SK-N-SH treated with all-trans-retinoic acid at 6 μM for 48 hours (cell line): ENCODE results near the gene TP53INP2.

ENCODE experiments used
- ATAC-seq: fragments of 200-7000 bp; cut with Tn5 transposase; 3 replicates; pipeline ENCODE4 v1.9.1; 2020; ENCODE audit warnings: mild to moderate bottlenecking, moderate library complexity
- ARNTL ChIP-seq: fragments of 450-650 bp; formaldehyde crosslinking; IDR thresholded peaks from 2 replicates; pipeline ENCODE4 v1.5.0; 2020; ENCODE audit warnings: low read depth, mild to moderate bottlenecking, moderate library complexity, borderline replicate concordance
- BACH2 ChIP-seq: fragments of 250-450 bp; sonication (Bioruptor Pico); IDR thresholded peaks from 2 replicates; pipeline ENCODE4 v1.9.0; 2021; ENCODE audit warnings: mild to moderate bottlenecking, borderline replicate concordance
- CSDC2 ChIP-seq: fragments of 250-450 bp; sonication (Bioruptor Pico); IDR thresholded peaks from 2 replicates; pipeline ENCODE4 v1.5.0; 2020; ENCODE audit warnings: mild to moderate bottlenecking, moderate library complexity
- ESRRG ChIP-seq: fragments of 250-450 bp; sonication (Bioruptor Pico); IDR thresholded peaks from 2 replicates; pipeline ENCODE4 v1.6.1; 2021; ENCODE audit warnings: mild to moderate bottlenecking
- GLIS3 ChIP-seq: fragments of 250-450 bp; sonication (Bioruptor Pico); IDR thresholded peaks from 2 replicates; pipeline ENCODE4 v1.5.0; 2020; ENCODE audit warnings: mild to moderate bottlenecking, moderate library complexity
- ISL1 ChIP-seq: fragments of 250-450 bp; sonication (Bioruptor Pico); IDR thresholded peaks from 2 replicates; pipeline ENCODE4 v2.1.2; 2022; ENCODE audit warnings: mild to moderate bottlenecking, moderate library complexity
- OSR1 ChIP-seq: fragments of 250-450 bp; sonication (Bioruptor Pico); IDR thresholded peaks from 2 replicates; pipeline ENCODE4 v1.8.0; 2022; ENCODE audit warnings: moderate library complexity, mild to moderate bottlenecking, inconsistent platforms
- PPARA ChIP-seq: fragments of 250-450 bp; sonication (Bioruptor Pico); IDR thresholded peaks from 2 replicates; pipeline ENCODE4 v1.5.0; 2020; ENCODE audit warnings: mild to moderate bottlenecking, borderline replicate concordance
- RARB ChIP-seq: fragments of 250-450 bp; sonication (Bioruptor Pico); IDR thresholded peaks from 2 replicates; pipeline ENCODE4 v1.8.0; 2021; ENCODE audit warnings: mild to moderate bottlenecking, moderate library complexity
- SNAI2 ChIP-seq: fragments of 250-450 bp; sonication (Bioruptor Pico); IDR thresholded peaks from 2 replicates; pipeline ENCODE4 v1.5.0; 2020; ENCODE audit warnings: mild to moderate bottlenecking, moderate library complexity
- TCF4 ChIP-seq: fragments of 250-450 bp; sonication (Bioruptor Pico); IDR thresholded peaks from 2 replicates; pipeline ENCODE4 v1.8.0; 2021; ENCODE audit warnings: mild to moderate bottlenecking, moderate library complexity, borderline replicate concordance
- TOX ChIP-seq: fragments of 250-450 bp; sonication (Bioruptor Pico); IDR thresholded peaks from 2 replicates; pipeline ENCODE4 v1.8.0; 2021; ENCODE audit warnings: mild to moderate bottlenecking, moderate library complexity, borderline replicate concordance
- ZC3H10 ChIP-seq: fragments of 250-450 bp; sonication (Bioruptor Pico); IDR thresholded peaks from 2 replicates; pipeline ENCODE4 v1.5.1; 2021; ENCODE audit warnings: mild to moderate bottlenecking, moderate library complexity
- ZFP3 ChIP-seq: fragments of 250-450 bp; sonication (Bioruptor Pico); IDR thresholded peaks from 2 replicates; pipeline ENCODE4 v1.5.0; 2020; ENCODE audit warnings: mild to moderate bottlenecking, moderate library complexity
- ZFP30 ChIP-seq: fragments of 450-650 bp; formaldehyde crosslinking; IDR thresholded peaks from 2 replicates; pipeline ENCODE4 v1.5.0; 2022; ENCODE audit warnings: mild to moderate bottlenecking, moderate library complexity
- ZNF565 ChIP-seq: fragments of 450-650 bp; formaldehyde crosslinking; conservative IDR thresholded peaks from 2 replicates; pipeline ENCODE4 v1.5.0; 2020; ENCODE audit warnings: low read depth, mild to moderate bottlenecking, moderate library complexity
- ZNF70 ChIP-seq: fragments of 450-650 bp; formaldehyde crosslinking; IDR thresholded peaks from 2 replicates; pipeline ENCODE4 v1.5.0; 2020; ENCODE audit warnings: mild to moderate bottlenecking, moderate library complexity
- ZNF8 ChIP-seq: fragments of 450-650 bp; formaldehyde crosslinking; IDR thresholded peaks from 2 replicates; pipeline ENCODE4 v1.5.0; 2020; ENCODE audit warnings: mild to moderate bottlenecking, moderate library complexity
- TF ChIP-seq, protein P1 (sequence below): fragments of 250-450 bp; sonication (Bioruptor Pico); IDR thresholded peaks from 2 replicates; pipeline ENCODE4 v1.5.1; 2021; ENCODE audit warnings: mild to moderate bottlenecking, moderate library complexity
- TF ChIP-seq, protein P2 (sequence below): fragments of 250-450 bp; sonication (Bioruptor Pico); IDR thresholded peaks from 2 replicates; pipeline ENCODE4 v1.8.0; 2021; ENCODE audit warnings: low read depth, mild to moderate bottlenecking, moderate library complexity, borderline replicate concordance
- TF ChIP-seq, protein P3 (sequence below): fragments of 250-450 bp; sonication (Bioruptor Pico); IDR thresholded peaks from 2 replicates; pipeline ENCODE4 v1.5.1; 2020; ENCODE audit warnings: low read depth, mild to moderate bottlenecking, moderate library complexity
- TF ChIP-seq, protein P4 (sequence below): fragments of 250-450 bp; sonication (Bioruptor Pico); IDR thresholded peaks from 2 replicates; pipeline ENCODE4 v1.8.0; 2020; ENCODE audit warnings: mild to moderate bottlenecking, moderate library complexity, borderline replicate concordance
- TF ChIP-seq, protein P5 (sequence below): fragments of 250-450 bp; sonication (Bioruptor Pico); IDR thresholded peaks from 2 replicates; pipeline ENCODE4 v1.5.0; 2020; ENCODE audit warnings: mild to moderate bottlenecking, moderate library complexity

TP53INP2 gene

DNA sequence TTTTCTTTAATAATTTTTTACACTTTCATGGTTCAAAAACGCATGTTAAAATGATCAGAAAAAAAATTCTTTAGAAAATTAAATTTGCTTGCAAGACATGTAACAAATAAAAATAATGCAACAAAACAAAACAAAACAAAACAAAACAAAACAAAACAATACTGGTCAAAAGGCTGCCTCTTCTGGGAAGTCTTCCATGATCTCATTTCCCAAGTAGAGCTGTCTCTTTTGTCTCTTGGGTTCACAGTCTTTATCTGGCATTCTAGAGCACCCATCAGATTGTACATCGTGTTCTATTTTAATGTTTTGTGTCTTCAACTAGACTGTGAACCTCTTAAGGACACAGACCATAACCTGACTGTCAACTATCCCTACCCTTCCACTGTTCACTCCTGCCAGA is 25.3 kb downstream of the TP53INP2 start:
- ATAC-seq, result no peak
- no peak for TF ChIP-seq SNAI2 (CRISPR knock-in tag)
- TF ChIP-seq ZNF70, result no peak
- no peak for TF ChIP-seq RARB (CRISPR knock-in tag)
- TF ChIP-seq, protein P1, sequence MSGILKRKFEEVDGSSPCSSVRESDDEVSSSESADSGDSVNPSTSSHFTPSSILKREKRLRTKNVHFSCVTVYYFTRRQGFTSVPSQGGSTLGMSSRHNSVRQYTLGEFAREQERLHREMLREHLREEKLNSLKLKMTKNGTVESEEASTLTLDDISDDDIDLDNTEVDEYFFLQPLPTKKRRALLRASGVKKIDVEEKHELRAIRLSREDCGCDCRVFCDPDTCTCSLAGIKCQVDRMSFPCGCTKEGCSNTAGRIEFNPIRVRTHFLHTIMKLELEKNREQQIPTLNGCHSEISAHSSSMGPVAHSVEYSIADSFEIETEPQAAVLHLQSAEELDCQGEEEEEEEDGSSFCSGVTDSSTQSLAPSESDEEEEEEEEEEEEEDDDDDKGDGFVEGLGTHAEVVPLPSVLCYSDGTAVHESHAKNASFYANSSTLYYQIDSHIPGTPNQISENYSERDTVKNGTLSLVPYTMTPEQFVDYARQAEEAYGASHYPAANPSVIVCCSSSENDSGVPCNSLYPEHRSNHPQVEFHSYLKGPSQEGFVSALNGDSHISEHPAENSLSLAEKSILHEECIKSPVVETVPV (CRISPR knock-in tag), result no peak
- no peak for TF ChIP-seq PPARA
- TF ChIP-seq ZC3H10 (CRISPR knock-in tag), result no peak
- no peak for TF ChIP-seq ZFP3
- TF ChIP-seq CSDC2 (CRISPR knock-in tag), result no peak
- no peak for TF ChIP-seq ZFP30
- TF ChIP-seq BACH2, result no peak
- TF ChIP-seq ARNTL (CRISPR knock-in tag), result no peak
- no peak for TF ChIP-seq ZNF8 (CRISPR knock-in tag)
- TF ChIP-seq, protein P2, sequence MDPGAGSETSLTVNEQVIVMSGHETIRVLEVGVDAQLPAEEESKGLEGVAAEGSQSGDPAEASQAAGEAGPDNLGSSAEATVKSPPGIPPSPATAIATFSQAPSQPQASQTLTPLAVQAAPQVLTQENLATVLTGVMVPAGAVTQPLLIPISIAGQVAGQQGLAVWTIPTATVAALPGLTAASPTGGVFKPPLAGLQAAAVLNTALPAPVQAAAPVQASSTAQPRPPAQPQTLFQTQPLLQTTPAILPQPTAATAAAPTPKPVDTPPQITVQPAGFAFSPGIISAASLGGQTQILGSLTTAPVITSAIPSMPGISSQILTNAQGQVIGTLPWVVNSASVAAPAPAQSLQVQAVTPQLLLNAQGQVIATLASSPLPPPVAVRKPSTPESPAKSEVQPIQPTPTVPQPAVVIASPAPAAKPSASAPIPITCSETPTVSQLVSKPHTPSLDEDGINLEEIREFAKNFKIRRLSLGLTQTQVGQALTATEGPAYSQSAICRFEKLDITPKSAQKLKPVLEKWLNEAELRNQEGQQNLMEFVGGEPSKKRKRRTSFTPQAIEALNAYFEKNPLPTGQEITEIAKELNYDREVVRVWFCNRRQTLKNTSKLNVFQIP (CRISPR knock-in tag), result no peak
- TF ChIP-seq TCF4, result no peak
- TF ChIP-seq TOX, result no peak
- no peak for TF ChIP-seq OSR1 (CRISPR knock-in tag)

DNA sequence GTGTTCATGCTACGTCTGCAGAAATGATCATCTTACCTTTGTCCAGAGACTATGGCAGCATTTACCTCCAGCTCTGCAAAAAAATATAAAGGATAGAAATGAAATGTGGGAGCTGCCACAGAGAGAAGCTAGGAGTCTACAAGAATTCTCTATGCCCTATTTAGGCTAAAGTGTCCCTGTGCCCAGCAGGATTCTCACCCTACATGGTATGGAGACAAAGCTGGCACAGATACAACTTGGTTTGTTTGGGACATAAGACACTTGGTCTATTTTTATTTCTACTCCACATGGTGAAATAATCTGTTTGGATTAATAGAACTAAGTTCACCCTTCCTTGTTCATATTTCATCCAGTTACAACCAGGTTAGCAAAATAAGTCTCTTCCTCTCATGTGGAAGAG is 28.4 kb downstream of the TP53INP2 start:
- no peak for TF ChIP-seq ZNF8 (CRISPR knock-in tag)
- TF ChIP-seq, protein P3, sequence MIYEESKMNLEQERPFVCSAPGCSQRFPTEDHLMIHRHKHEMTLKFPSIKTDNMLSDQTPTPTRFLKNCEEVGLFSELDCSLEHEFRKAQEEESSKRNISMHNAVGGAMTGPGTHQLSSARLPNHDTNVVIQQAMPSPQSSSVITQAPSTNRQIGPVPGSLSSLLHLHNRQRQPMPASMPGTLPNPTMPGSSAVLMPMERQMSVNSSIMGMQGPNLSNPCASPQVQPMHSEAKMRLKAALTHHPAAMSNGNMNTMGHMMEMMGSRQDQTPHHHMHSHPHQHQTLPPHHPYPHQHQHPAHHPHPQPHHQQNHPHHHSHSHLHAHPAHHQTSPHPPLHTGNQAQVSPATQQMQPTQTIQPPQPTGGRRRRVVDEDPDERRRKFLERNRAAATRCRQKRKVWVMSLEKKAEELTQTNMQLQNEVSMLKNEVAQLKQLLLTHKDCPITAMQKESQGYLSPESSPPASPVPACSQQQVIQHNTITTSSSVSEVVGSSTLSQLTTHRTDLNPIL (CRISPR knock-in tag), result no peak
- no peak for TF ChIP-seq ZFP3
- TF ChIP-seq BACH2, result no peak
- no peak for ATAC-seq

DNA sequence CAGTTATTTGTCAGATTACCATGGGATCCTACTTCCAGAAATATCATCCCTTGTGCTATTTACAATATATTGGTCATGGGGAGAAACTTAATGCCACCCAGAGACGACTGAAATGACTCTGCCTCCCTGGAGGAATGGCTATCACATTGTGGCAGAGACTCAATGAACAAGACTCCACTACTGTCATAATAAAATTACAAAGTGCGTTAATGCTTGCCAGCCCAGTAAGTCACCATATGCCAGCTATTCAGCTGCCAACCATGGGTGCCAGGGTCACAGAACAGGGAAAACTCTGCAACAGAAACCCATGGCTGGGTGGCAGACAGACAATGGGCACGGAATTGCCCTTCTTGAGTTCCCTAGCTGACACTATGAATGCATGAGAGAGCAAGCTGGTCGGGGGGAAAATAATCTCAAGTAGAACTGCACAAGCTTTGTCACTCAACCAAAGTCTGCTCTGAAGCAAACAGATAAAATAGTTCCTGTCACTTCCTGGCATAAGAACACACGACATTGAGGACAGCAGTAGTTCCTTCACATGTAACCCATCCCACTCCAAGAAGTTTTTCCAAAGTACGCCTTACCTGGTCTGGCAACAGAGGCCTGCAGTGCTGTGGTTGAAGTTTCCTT is 32.1 kb downstream of the TP53INP2 start:
- TF ChIP-seq SNAI2 (CRISPR knock-in tag) (no peak), ZNF565 (no peak), BACH2 (no peak), RARB (CRISPR knock-in tag) (no peak), ISL1 (CRISPR knock-in tag) (no peak), PPARA (no peak), TOX (no peak), TCF4 (no peak), GLIS3 (CRISPR knock-in tag) (no peak), ZFP3 (no peak), ESRRG (CRISPR knock-in tag) (no peak), ZNF8 (CRISPR knock-in tag) (no peak), CSDC2 (CRISPR knock-in tag) (no peak), ZC3H10 (CRISPR knock-in tag) (no peak), ARNTL (CRISPR knock-in tag) (no peak), ZNF70 (no peak)
- TF ChIP-seq, protein P4, sequence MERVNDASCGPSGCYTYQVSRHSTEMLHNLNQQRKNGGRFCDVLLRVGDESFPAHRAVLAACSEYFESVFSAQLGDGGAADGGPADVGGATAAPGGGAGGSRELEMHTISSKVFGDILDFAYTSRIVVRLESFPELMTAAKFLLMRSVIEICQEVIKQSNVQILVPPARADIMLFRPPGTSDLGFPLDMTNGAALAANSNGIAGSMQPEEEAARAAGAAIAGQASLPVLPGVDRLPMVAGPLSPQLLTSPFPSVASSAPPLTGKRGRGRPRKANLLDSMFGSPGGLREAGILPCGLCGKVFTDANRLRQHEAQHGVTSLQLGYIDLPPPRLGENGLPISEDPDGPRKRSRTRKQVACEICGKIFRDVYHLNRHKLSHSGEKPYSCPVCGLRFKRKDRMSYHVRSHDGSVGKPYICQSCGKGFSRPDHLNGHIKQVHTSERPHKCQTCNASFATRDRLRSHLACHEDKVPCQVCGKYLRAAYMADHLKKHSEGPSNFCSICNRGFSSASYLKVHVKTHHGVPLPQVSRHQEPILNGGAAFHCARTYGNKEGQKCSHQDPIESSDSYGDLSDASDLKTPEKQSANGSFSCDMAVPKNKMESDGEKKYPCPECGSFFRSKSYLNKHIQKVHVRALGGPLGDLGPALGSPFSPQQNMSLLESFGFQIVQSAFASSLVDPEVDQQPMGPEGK (CRISPR knock-in tag), result no peak
- TF ChIP-seq, protein P1 (CRISPR knock-in tag), result no peak
- TF ChIP-seq, protein P5, sequence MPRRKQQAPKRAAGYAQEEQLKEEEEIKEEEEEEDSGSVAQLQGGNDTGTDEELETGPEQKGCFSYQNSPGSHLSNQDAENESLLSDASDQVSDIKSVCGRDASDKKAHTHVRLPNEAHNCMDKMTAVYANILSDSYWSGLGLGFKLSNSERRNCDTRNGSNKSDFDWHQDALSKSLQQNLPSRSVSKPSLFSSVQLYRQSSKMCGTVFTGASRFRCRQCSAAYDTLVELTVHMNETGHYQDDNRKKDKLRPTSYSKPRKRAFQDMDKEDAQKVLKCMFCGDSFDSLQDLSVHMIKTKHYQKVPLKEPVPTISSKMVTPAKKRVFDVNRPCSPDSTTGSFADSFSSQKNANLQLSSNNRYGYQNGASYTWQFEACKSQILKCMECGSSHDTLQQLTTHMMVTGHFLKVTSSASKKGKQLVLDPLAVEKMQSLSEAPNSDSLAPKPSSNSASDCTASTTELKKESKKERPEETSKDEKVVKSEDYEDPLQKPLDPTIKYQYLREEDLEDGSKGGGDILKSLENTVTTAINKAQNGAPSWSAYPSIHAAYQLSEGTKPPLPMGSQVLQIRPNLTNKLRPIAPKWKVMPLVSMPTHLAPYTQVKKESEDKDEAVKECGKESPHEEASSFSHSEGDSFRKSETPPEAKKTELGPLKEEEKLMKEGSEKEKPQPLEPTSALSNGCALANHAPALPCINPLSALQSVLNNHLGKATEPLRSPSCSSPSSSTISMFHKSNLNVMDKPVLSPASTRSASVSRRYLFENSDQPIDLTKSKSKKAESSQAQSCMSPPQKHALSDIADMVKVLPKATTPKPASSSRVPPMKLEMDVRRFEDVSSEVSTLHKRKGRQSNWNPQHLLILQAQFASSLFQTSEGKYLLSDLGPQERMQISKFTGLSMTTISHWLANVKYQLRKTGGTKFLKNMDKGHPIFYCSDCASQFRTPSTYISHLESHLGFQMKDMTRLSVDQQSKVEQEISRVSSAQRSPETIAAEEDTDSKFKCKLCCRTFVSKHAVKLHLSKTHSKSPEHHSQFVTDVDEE (CRISPR knock-in tag), result no peak
- TF ChIP-seq, protein P2 (CRISPR knock-in tag), result no peak
- TF ChIP-seq, all 23 proteins: peak for 0
- no peak for ATAC-seq
